ENCODE data around the gene MYO3B. TPM values are rescaled to one million over a fixed set of nuclear protein-coding genes. Genes with fewer than 3 reads are reported as not detected.
"Not testable (repeated sequence)": the region's sequence is repeated elsewhere in the genome, so short reads cannot be mapped to it uniquely, and the experiment has no call there.

Gene MYO3B
- polyA plus RNA-seq, 3 donors, result 6.5 to 7.7 (median 6.7) TPM

DNA sequence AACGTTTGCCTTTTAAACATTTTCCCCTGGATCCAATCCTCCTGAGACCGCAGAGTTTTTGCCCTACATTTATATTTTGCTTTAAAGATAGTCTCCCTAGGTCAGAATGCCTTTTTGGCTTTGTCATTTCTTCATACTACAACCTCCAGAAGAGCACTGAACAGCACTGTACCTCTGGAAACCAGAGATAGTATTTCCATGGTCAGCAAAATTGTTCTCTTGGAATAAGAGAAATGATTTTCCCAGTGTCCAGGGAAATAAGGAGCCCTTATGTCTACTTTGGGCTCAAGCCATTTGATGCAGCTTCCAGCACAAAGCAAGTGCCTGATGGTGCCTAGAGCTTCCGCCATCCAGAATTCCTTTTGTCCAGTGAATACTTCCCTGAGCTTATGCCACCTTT is 461.7 kb downstream of the MYO3B start:
- no peak for DNase-seq

DNA sequence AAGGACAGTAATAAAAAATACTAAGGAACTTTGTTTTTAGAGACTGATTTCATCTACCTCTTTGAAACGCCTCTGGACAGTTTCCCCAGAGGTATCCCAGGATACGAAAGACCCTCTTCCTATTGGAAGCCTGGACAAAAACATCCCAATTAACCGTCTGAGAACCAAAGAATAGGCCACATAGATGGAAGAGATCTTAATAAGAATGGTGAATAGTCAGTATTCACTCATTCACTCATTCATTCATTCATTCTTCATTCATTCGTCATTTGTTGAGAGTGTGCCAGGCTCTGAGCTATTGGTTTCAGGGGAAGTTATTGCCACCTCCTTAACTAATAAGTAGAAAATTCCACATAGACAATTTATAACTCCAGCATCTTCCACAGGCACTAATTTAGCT is 464.0 kb downstream of the MYO3B start:
- DNase-seq, result no peak

DNA sequence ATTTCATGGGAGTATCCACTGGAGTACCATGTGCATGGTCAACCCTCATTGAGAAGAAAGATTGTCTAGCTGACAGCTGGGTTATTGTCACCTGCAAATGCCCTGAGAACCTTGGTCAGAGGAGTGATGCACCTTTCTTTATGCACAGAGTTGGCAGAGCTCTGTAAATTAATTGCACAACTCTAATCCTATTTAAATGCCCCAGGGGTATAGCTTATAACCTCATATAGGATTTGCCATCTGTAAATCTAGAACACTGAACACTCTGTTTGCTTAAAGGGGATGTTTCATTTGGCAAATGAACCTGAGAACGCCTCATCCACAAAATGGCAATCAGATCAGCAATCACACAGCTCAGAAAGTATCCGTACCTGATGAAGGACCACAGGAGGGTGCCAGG is 465.4 kb downstream of the MYO3B start:
- no peak for DNase-seq

DNA sequence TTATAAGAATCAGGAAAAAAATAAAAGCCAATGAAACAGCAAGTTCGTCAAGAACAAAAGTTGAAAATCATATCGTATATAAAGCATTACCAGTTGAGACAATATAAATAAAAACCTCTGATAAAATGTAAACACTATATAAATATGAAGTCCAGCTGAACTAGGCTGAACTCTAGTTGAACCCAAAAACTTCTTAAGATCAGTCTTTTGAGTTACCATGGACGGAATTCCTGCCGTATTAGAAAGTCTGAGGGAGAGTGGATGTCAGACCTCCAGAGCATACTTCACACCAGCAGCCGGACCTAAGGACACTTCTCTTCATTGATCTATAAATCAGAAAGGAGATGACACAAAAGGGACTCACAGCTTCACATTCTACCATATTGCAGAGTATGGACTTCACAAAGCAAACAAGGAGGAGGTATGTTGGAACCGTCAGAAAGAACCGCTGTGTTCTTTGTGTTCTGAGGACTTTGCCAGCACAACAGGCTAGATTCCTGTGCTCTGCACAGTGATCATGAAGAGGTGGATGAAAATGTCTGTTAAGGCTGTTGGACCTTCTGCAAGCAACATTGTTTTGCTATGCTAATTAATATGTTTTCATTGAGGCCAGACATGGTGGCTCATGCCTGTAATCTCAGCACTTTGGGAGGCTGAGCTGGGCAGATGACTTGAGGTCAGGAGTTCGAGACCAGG is 469.9 kb downstream of the MYO3B start:
- peak; percentile 42 for DNase-seq

DNA sequence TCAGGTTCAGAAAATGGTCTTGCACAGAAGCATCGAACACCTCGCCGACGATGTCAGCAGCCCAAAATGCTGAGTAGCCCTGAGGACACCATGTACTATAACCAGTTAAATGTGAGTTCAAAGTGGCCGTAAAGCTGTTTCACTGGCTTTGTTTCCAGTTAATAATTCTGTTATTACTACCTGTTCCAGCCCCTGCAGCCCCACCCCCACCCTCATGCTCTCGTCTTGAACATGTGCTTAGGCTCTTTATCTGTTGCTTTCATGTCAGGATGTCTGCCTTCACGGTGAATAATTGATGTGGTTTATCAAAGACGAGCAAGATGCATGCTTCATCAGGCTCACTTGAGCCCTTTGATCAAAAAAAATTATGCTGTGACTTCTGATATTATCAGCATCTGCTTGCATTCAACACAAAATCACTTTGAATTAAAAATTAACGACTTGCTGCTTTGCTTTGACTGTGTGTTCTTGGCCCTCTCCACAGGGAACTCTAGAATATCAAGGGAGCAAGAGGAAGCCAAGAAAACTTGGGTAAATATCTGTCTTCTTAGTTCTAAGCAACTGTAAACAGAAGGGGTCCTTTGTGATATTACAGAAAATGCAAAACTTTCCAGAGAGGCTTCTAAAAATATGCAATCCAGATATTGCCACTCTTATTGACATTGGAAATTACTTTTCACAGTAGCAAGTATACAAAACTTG is 473.8 kb downstream of the MYO3B start:
- no peak for DNase-seq

DNA sequence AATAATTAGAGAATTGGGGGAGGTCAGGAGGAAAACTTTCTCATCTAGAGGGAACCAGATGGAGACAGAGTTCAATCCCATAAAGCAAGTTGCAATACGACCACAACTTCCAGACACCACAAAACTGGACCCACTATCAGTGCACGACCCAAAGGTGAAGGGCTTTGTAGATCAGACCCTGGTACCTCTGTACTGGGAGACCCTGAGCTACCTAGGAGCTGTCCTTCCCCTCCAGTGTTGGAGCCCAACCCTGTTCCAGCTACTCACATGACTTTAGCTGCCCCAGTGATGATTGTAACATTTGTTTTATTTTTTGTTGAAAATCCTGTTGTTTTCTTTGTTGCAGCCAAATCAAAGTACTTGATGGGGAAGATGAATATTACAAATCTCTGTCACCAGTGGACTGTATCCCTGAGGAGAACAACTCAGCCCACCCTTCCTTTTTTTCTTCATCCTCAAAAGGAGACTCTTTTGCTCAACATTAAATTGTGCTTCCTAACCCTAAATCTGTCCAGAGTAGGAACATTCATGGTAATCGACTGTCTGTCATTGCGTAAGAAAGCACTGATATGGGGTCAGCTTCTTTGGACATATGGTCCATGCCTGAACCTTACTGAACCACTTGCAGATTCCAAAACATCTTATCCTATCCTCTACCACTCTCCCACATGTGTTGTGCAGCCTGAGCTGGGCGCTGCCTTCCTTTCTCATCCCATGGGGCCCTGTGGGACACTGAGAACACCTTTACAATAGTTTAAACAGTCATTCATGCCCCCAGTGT is 474.9 kb downstream of the MYO3B start:
- no peak for DNase-seq

DNA sequence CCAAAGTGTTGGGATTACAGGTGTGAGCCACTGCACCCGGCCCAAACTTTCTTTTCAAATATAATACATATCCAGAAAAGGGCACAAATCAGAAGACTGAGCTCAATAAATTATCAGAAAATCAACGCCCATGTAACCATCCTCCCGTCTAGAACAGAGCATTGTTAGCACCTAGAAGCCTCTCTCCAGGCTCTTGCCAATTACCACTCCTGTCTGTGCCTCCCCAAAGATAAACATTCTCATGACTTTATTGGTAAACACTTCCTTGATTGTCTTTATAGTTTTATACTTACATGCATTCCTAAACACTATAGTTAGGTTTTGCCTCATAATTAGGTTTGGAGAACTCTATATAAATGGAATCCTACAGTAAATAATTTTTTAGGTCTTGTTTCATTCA is 478.7 kb downstream of the MYO3B start:
- DNase-seq, result no peak

DNA sequence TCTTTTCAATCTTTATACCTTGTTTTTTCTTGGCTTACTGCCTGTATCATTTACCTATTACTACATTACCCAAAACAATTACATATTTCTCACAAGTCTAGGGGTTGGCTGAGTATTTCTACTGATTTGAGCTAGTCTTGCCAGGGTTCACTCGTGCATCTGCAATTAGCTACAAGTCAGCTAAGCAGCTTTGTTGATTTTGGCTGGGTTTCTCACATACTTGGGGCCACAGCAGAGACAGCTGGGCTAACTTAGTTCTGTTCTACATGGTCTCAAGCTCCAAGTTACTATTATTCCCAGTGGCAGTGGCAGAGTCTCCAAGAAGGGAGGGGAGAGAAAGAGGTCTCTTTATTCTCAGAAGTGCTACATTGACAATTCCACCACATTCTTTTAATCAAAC is 482.5 kb downstream of the MYO3B start:
- DNase-seq, result no peak

DNA sequence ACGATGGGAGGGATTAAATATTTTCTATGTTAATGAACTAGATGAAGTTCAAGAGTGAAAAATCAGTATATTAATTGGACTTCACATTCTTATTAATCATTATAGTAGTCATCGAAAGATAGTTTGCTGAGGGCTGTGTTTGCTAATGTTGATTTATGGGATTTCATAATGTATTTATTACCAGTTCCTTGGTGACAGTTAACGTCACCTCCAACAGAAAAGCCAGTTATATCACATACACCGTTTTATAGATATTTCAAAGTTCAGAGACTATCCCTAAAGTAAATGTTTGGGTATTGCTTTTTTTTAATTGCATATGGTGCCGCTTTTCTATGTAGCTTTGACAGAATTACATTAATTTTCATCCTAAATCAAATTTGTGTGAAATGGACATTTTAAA is 487.8 kb downstream of the MYO3B start:
- no peak for DNase-seq

DNA sequence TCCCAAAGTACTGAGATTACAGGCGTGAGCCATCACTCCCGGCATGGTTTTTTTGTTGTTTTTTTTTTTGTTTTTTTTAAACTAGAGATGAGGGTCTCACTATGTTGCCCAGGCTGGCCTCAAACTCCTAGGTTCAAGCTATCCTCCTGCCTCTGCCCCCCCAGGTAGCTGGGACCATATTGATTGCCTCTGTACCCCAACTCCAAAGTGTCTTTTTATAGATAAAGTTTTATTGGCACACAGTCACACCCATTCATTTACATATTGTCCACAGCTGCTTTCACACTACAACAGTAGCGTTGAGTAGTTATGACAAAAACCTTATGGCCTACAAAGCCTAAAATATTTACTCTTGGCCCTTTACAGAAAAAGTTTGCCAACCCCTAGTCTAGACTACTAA is 492.0 kb downstream of the MYO3B start:
- no peak for DNase-seq

DNA sequence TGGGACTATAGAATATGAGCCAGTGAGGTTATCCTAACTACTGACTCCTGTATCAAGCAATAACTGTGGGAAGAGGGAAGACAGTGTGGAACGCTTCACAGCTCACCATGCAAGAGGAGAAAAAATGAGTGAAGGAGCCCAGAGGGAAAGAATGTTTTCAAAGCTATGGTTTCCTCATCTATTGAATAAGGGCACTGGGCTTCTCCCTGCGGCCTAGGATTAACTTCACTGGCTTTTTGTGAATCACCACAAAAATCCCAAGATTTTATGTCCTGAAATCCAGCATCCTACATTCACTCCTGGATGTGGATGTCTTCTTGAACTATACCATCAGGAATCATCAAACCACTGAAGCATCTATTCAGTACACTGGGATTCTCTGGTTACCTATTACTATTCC is 492.7 kb downstream of the MYO3B start:
- no peak for DNase-seq

DNA sequence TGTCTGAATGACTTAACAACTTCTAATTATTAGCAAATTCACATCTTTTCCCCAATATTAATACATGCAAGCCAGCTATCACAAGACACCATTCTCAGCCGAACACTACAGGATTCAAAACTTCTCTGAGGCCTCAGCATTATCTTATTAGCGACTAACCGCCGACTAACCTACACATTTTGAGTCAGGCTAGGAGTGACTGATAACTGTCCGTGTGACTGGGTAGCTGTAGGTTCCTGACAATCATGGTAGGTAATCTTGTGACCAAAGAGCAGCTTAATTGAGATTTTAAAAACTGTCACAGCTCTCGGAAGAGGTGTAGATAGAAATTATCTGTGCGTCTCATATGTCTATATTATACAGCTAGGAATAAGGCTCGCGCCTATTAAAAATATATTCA is 493.1 kb downstream of the MYO3B start:
- DNase-seq, result no peak

DNA sequence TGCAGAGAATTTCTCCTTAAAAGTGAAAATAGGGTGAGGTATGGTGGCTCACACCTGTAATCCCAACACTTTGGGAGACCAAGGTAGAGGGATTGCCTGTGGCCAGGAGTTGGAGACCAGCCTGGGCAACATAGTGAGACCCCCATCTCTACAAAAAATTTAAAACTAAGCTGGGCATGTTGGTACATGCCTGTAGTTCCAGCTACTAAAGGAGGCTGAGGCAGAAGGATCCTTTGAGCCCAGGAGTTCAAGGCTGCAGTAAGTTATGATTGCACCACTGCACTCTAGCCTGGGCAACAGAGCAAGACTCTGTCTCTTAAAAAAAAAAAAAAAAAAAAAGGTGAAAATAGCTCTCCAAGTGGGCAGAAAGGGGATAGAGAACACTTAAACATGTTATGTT is 496.3 kb downstream of the MYO3B start:
- not testable (repeated sequence) for DNase-seq

DNA sequence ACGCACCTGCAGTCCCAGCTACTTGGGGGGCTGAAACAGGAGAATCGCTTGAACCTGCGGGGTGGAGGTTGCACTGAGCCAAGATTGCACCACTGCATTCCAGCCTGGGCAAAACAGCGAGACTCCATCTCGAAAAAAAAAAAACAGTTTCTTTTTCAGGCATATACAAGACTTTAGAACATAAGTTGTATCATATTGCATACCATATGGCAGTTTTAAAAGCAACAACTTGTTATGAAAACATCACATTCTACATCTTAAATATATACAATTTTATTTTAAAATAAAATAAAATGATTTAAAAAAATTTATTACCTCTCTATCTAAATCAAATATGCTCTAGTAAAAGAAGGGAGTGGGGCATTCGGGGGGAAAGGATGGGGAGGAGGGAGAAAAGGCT is 497.8 kb downstream of the MYO3B start:
- no peak for DNase-seq

DNA sequence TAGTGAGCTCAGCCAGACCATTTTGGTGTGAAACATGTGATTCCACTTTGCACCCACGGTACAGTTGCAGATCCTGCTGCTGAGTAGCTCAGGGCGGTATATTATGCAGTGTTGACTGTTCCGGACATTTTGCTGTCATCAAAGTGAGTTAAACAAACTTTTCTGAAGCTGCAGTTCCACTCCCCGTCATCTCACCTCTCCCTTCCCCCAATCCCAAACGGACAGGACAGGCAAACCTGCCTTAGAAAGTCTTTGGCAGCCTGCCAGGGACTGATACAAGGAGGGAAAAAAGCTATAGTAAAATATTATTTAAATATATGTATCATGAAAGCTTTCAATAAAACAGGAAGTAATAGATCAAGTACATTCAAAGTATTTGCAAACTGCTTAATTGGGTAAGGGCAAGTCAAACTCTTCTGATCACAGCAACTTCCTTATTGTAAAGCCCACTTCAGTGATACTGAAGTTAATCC is 501.7 kb downstream of the MYO3B start:
- DNase-seq, result no peak

DNA sequence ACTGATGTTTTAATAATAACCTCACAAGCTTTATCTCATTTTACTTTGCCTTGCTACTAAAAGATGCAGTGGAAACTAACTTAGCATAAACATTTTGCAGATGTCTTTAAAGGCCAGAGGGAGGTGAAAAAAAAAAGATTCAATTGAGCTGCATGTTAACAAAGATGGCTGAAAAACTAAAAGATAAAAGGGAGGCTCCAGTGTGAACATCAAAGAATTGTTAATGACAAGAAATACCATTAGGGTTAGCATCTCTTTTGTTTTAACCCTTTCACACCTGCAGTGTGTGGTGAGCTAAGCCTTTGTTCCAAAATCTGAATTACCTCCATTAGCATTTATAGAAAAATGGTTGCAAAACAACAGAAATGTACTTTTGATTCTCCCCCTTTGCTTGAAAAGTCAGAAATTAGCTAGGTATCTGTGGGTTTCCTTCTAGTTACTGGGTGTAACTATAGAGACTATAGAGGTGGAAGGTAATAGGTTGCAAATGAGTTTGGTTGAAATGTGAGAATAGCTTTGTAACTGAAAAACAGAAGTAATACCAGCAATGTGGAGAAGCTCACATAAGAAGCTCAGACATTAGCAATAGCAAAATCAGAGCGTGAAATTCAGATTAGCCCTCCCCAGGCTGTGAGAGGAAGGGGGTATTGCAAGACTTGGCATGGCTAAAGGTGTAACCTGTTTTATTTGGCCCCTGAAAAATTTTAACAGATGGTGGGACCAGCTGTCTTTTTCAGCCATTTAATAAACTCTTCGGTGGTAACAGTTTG is 502.4 kb downstream of the MYO3B start:
- no peak for DNase-seq

DNA sequence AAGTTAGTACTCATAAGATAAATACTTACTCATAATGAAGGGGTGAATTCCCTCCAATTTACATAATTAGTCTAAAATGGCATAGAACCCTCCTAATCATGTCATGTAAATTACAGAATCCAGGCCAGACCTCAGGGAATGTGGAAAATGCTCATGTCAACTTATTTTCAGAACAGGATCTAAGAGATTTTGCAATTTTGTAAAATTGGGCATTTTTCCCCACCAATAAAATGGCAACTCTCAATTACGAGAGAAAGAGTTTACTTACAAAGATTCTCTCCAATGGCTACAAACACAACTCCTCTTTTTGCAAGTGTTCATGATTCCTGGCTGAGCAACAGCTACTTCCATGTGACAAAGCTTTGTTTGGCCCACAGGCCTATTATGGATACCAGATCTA is 503.4 kb downstream of the MYO3B start:
- no peak for DNase-seq

DNA sequence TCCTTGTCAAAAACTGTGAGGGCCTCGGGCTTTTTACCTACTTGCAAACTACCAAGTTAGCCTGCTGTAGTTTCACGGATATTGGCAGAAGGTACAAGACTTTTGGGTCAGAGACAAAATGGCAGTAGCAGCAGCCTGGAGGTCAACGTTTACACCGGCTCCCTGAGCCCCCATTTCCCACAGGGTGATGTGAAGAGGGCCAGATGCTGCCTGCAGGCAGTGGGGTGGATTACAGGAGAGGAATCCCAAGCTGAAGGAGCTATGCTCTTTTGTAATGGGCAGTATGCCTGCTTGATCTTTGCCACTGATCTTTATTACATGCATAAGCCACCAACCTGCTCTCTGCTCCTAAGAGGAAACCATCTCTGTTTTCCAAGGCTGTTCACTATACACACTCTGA is 507.6 kb downstream of the MYO3B start:
- no peak for DNase-seq

DNA sequence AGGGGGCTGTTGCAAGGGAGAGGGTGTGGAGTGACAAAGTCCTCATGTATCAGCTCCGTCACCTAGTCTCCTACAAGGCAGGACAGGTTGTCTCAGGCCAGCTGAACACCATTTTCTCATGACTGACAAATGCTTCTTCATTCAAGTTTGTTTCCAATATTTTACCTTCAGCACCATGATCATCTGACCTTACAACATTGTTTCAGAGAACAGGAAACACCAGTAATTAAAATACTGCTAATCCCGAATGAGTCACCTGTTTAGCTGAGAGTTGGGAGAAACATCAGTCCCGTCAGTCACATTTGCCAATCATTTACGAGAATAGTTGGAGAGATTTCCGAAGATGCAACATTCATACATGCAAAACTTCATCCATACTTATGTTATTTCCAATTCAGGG is 511.5 kb downstream of the MYO3B start:
- no peak for DNase-seq

DNA sequence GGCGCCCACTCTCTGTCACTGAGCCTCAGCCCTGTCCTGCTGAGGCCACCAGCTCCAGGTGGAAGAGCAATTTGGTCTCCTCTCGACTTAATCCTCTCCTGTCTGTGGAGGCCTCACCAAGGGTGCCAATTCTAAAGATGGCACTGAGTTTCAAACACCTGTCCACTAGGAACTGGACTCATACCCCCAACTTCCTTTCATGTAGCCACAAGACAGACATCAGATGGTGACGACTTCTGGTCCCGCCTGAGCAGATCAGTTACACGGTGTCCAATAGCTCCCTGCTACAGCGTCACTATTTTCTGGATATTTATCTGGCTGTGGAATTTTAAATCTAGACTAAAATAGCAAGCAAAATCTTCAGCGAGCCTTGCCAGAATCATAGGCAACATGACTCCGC is 512.7 kb downstream of the MYO3B start:
- DNase-seq, result no peak

DNA sequence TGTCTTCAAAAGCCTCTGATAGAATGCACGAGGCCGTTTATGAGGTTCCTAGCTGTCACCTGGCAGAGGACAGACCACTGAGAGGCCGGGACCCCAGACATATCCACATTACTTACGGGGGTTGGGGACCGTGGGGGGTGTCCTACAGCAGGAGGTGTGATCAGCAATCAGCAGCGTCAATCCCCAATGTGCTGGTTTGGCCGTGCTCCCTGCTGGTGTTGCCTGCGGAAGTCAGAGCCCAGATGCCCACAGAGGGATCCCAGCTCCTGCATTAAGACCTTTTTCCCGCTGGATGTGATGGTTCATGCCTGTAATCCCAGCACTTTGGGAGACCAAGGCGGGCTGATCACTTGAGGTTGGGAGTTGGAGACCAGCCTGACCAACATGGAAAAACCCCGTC is 516.4 kb downstream of the MYO3B start:
- DNase-seq, result no peak
